Kidney epithelial cell (primary cell): ENCODE measurements around the gene CD82. TPM values are rescaled to one million over a fixed set of nuclear protein-coding genes. Genes with fewer than 3 reads are reported as not detected.

Source experiments
- DNase-seq: peaks from one replicate; pipeline ENCODE4 v3.0.0-alpha.2; 2010; ENCODE audit warnings: low read depth
- H3K27me3 ChIP-seq: 2 replicates; pipeline ENCODE4 v1.6.0; 2011; ENCODE audit warnings: low read length; ENCODE audit not compliant: control insufficient read depth, insufficient read depth
- H3K36me3 ChIP-seq: 2 replicates; pipeline ENCODE4 v1.5.1; 2011; ENCODE audit warnings: low read length; ENCODE audit not compliant: control insufficient read depth, insufficient read depth
- H3K4me3 ChIP-seq: 2 replicates; pipeline ENCODE4 v1.5.1; 2011; ENCODE audit warnings: low read depth, mild to moderate bottlenecking, control low read depth, low read length
- total RNA-seq: library from RNA; depleted of rRNA; stranded (reverse); fragments of >200 nt; gene quantifications from 2 replicates; pipeline ENCODE4 v1.2.3, GENCODE V29; 2015
- TF ChIP-seq, protein P1 (sequence below): IDR thresholded peaks from 2 replicates; pipeline ENCODE4 v1.5.1; 2011; ENCODE audit warnings: mild to moderate bottlenecking, moderate library complexity, low read length, control low read depth, inconsistent platforms; ENCODE audit not compliant: insufficient read depth, poor library complexity, severe bottlenecking

Gene CD82
- total RNA-seq, 1 donor from 2014 or later, result 47.3 TPM

- Histone ChIP-seq H3K36me3 (no peaks in the 10 kb centered on the region), H3K4me3 (no peak overlapping the region), H3K27me3 (no peaks in the 10 kb centered on the region)
- DNase-seq, result no peak
- TF ChIP-seq, protein P1, sequence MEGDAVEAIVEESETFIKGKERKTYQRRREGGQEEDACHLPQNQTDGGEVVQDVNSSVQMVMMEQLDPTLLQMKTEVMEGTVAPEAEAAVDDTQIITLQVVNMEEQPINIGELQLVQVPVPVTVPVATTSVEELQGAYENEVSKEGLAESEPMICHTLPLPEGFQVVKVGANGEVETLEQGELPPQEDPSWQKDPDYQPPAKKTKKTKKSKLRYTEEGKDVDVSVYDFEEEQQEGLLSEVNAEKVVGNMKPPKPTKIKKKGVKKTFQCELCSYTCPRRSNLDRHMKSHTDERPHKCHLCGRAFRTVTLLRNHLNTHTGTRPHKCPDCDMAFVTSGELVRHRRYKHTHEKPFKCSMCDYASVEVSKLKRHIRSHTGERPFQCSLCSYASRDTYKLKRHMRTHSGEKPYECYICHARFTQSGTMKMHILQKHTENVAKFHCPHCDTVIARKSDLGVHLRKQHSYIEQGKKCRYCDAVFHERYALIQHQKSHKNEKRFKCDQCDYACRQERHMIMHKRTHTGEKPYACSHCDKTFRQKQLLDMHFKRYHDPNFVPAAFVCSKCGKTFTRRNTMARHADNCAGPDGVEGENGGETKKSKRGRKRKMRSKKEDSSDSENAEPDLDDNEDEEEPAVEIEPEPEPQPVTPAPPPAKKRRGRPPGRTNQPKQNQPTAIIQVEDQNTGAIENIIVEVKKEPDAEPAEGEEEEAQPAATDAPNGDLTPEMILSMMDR, result no peak
Observed at GRCh38 chr11:44614281-44614775, 48.9 kb downstream of the CD82 start.

- no peak overlapping the region for H3K4me3 ChIP-seq
- no peaks in the 10 kb centered on the region for H3K36me3 ChIP-seq
- H3K27me3 ChIP-seq, result no peaks in the 10 kb centered on the region
- no peak for DNase-seq
- TF ChIP-seq, protein P1, result no peak
Observed at GRCh38 chr11:44615041-44615755, 49.7 kb downstream of the CD82 start.

DNA sequence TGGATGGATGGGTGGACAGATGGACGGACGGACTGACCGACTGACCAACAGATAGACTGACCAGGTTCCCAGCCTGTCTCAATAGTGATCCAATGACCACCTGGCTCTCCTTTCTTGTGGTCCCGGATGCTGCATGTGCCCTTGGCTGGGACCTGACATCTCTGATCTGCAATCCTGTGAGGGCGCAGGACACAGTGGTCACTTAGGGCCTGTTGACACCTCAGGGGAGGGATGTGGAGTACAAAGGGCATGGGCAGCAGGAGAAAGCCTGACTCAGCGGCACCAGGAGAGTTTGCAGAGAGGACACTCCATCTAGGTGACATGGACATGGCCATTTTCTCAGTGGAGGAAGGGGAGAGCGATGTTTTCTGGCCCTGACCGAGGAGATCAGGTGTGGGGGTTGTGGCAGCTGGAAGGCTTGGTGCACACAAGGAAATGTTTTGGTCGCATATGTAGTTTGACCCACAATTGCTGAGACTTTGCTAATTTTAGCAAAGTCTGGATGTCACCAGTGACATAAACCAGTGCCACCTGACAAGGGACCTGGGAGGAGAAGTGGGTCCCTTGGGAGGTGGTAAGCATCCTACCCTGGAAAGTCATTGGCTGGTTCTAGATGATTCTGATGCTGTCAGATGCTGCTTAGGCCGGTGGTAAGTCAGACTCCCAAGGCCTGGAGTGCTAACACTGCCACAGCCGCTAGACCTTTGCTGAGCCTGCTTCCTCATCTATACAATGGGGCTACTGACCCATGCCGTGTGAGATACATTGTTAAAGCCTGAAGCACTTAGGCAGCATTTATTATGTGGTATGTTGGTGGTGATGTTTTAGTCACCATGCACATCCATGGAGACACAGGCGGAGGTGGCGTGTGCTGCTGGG lies 50.7 kb downstream of the CD82 start:
- H3K4me3 ChIP-seq, result no peak overlapping the region
- no peak for DNase-seq
- TF ChIP-seq, protein P1, result no peak
- H3K36me3 ChIP-seq, result no peaks in the 10 kb centered on the region
- no peaks in the 10 kb centered on the region for H3K27me3 ChIP-seq

GRCh38 chr11:44617671-44618461 lies 52.4 kb downstream of the CD82 start:
- no peak overlapping the region for H3K4me3 ChIP-seq
- DNase-seq, result no peak
- TF ChIP-seq, protein P1, result no peak
- H3K36me3 ChIP-seq, result no peaks in the 10 kb centered on the region
- H3K27me3 ChIP-seq, result no peaks in the 10 kb centered on the region

DNA sequence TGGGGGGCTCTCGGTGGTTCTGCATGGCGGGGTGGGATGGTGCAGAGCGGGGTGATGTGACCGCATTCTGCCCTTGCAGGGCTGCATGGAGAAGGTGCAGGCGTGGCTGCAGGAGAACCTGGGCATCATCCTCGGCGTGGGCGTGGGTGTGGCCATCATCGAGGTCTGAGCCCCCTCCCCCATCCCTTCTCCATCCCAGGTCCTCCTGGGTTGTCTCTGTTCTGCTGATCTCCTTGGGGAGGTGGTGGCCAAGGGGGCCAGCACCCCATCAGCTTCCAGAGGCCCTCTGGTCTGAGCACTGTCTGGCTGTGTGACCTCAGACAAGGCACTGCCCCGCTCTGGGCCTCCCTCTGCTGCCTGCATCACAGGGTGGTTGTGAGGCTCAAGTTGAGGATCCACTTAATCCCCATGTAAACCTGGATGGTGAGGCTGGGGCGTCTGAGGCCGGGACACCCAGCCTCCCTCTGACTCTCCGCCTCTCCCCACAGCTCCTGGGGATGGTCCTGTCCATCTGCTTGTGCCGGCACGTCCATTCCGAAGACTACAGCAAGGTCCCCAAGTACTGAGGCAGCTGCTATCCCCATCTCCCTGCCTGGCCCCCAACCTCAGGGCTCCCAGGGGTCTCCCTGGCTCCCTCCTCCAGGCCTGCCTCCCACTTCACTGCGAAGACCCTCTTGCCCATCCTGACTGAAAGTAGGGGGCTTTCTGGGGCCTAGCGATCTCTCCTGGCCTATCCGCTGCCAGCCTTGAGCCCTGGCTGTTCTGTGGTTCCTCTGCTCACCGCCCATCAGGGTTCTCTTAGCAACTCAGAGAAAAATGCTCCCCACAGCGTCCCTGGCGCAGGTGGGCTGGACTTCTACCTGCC lies 53.3 kb downstream of the CD82 start:
- no peak for DNase-seq
- no peaks in the 10 kb centered on the region for H3K36me3 ChIP-seq
- no peaks in the 10 kb centered on the region for H3K27me3 ChIP-seq
- no peak overlapping the region for H3K4me3 ChIP-seq
- TF ChIP-seq, protein P1, result no peak
